Lung (tissue), 12 donors: Measurements from ENCODE around the gene POU6F2. TPM values are rescaled to one million over a fixed set of nuclear protein-coding genes. Genes with fewer than 3 reads are reported as not detected.

Experiments used
- ATAC-seq: fragments of 200-7000 bp; cut with Tn5 transposase; one replicate; pipeline ENCODE4 v1.9.1; 2020; ENCODE audit warnings: moderate number of reproducible peaks; ENCODE audit not compliant: insufficient read depth, low FRiP score
- DNase-seq, 3 donors: peaks; one replicate each; pipeline ENCODE4 v3.0.0-alpha.2; 2013 to 2017
- H3K27ac ChIP-seq, 2 donors: one replicate each; pipeline ENCODE4 v1.5.1; 2013; ENCODE audit warnings: mild to moderate bottlenecking in 2 of 2, moderate library complexity in 2 of 2, control low read depth in 1 of 2, inconsistent platforms in 1 of 2, low read depth in 1 of 2, low read length in 1 of 2
- H3K27me3 ChIP-seq, 3 donors: one replicate each; pipeline ENCODE4 v1.5.1; 2013; ENCODE audit warnings: low read length in 2 of 3; ENCODE audit not compliant: control insufficient read depth in 3 of 3, insufficient read depth in 3 of 3
- H3K36me3 ChIP-seq, 4 donors: one replicate each; pipeline ENCODE4 v1.5.1; 2013; ENCODE audit warnings: low read length in 4 of 4, mild to moderate bottlenecking in 1 of 4, moderate library complexity in 1 of 4; ENCODE audit not compliant: control insufficient read depth in 4 of 4, insufficient read depth in 4 of 4
- H3K4me1 ChIP-seq, 5 donors: one replicate each; pipeline ENCODE4 v1.5.1; 2013; ENCODE audit warnings: low read length in 5 of 5, mild to moderate bottlenecking in 2 of 5, moderate library complexity in 1 of 5; ENCODE audit not compliant: control insufficient read depth in 5 of 5, insufficient read depth in 5 of 5
- H3K4me3 ChIP-seq: one replicate; pipeline ENCODE4 v1.5.1; 2013; ENCODE audit warnings: mild to moderate bottlenecking, control low read depth, moderate library complexity
- H3K9ac ChIP-seq, 2 donors: one replicate each; pipeline ENCODE4 v1.5.1; 2013; ENCODE audit warnings: low read length in 2 of 2, control low read depth in 1 of 2; ENCODE audit not compliant: insufficient read depth in 1 of 2
- H3K9me3 ChIP-seq, 4 donors: one replicate each; pipeline ENCODE4 v1.5.1; 2013; ENCODE audit warnings: low read length in 3 of 4, mild to moderate bottlenecking in 1 of 4, moderate library complexity in 1 of 4; ENCODE audit not compliant: control insufficient read depth in 4 of 4, insufficient read depth in 3 of 4
- WGBS, 2 donors: extraction: QIAGEN DNeasy Blood & Tissue Kit; methylation state at CpG; one replicate each; pipeline ENCODE4 v1.1.7; 2013; 5-methylcytosine and 5-hydroxymethylcytosine counted together
- polyA plus RNA-seq, 2 donors: library from polyadenylated mRNA; stranded (reverse); fragments of 200-250 nt; gene quantifications; one replicate each; pipeline ENCODE4 v1.2.1, GENCODE V29; 2013
- total RNA-seq, 2 donors: library from RNA; depleted of rRNA in 1 of 2; stranded (reverse); fragments of >200 nt in 1 of 2; gene quantifications; one replicate each; pipeline ENCODE4 v1.2.1, GENCODE V29; 2014 to 2021
- TF ChIP-seq, protein P1 (sequence below): IDR thresholded peaks from 2 replicates; pipeline ENCODE4 v1.5.1; 2012; ENCODE audit warnings: mild to moderate bottlenecking; ENCODE audit errors: control extremely low read depth, extremely low read depth
- donor health status: control.
- donor health status: control.
- donor health status: Bipolar disorder and iron deficiency.
- donor health status: healthy.
- donor health status: DM: yes; HTN: yes; CAD: no.

POU6F2 gene
- total and polyA plus RNA-seq, 4 donors: 0.08 to 0.18 TPM; not detected in 2

DNA sequence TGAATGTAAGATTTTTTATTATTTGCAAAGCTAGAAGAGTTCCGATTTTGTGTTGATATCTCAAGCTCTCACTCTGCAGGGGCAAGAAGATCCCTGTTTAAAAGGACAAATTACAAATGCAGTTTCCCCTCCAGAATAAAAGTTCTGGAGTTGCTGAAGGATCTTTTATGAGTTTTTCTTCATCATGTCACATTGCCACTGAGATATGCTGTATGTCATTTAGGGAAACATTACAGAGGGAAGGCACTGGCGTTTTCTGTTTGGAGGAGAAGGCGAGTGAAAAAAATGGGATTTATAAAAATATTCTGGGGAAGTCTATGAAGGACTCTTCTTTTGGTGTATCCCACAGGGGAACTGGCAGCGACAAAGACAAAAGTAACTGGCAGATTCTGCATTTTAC, 57.4 kb downstream of the POU6F2 start:
- no peak overlapping the region for H3K27ac ChIP-seq
- H3K4me3 ChIP-seq: no peak overlapping the region
- H3K9me3 ChIP-seq: peaks cover 0 to 1% (median 0%) of the 10 kb centered on the region in 4 donors
- no peak for ATAC-seq
- 55 to 79% methylated on average over 4 of the region's 4 CpGs for WGBS, 2 donors
- H3K36me3 ChIP-seq: no peaks in the 10 kb centered on the region
- TF ChIP-seq, protein P1, sequence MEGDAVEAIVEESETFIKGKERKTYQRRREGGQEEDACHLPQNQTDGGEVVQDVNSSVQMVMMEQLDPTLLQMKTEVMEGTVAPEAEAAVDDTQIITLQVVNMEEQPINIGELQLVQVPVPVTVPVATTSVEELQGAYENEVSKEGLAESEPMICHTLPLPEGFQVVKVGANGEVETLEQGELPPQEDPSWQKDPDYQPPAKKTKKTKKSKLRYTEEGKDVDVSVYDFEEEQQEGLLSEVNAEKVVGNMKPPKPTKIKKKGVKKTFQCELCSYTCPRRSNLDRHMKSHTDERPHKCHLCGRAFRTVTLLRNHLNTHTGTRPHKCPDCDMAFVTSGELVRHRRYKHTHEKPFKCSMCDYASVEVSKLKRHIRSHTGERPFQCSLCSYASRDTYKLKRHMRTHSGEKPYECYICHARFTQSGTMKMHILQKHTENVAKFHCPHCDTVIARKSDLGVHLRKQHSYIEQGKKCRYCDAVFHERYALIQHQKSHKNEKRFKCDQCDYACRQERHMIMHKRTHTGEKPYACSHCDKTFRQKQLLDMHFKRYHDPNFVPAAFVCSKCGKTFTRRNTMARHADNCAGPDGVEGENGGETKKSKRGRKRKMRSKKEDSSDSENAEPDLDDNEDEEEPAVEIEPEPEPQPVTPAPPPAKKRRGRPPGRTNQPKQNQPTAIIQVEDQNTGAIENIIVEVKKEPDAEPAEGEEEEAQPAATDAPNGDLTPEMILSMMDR: no peak
- no peaks in the 10 kb centered on the region for H3K27me3 ChIP-seq
- peaks cover 0 to 5% (median 0%) of the 10 kb centered on the region in 5 donors for H3K4me1 ChIP-seq
- no peak for DNase-seq
- H3K9ac ChIP-seq: no peak overlapping the region

- DNase-seq: no peak
- TF ChIP-seq, protein P1: no peak
- WGBS, 2 donors: 74 to 77% methylated on average over 4 of the region's 4 CpGs
- Histone ChIP-seq H3K4me3 (no peak overlapping the region), H3K27me3 (no peaks in the 10 kb centered on the region), H3K9me3 (peaks cover 0 to 1% (median 0%) of the 10 kb centered on the region in 4 donors), H3K36me3 (no peaks in the 10 kb centered on the region), H3K9ac (no peak overlapping the region), H3K4me1 (peaks cover 0 to 5% (median 0%) of the 10 kb centered on the region in 5 donors), H3K27ac (no peak overlapping the region)
- no peak for ATAC-seq
Measured at GRCh38 chr7:39035903-39036302, 58.2 kb downstream of the POU6F2 start.

DNA sequence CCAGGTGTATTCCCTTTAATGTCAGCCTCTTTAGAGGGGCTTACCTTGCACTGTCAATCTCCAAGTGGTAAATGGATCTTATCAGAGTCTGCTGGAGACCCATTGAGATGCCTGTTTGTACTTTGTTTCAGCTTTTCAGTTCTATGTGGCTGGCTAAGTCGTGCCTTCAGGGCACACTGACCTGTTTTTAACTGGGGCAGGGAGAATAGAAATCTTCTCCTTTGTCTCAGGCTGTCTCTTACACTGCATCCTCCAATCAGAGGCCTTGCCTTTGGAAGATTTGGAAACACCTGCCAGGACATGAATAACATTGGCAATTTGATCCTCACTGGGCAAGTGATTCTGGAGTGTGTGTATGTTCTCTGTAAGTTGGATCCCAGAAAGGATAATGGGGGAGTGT, 65.0 kb downstream of the POU6F2 start:
- DNase-seq (no peak), ATAC-seq (no peak)
- Histone ChIP-seq H3K36me3 (no peaks in the 10 kb centered on the region), H3K9ac (no peak overlapping the region), H3K4me1 (no peaks in the 10 kb centered on the region), H3K27ac (no peak overlapping the region), H3K9me3 (no peaks in the 10 kb centered on the region), H3K27me3 (no peaks in the 10 kb centered on the region), H3K4me3 (no peak overlapping the region)
- 52 to 58% methylated on average over 1 of the region's 1 CpG for WGBS, 2 donors
- TF ChIP-seq, protein P1: no peak

GRCh38 chr7:39043531-39043930, 65.8 kb downstream of the POU6F2 start:
- H3K36me3 ChIP-seq: no peaks in the 10 kb centered on the region
- 90 to 92% methylated on average over 2 of the region's 2 CpGs for WGBS, 2 donors
- TF ChIP-seq, protein P1: no peak
- H3K4me1 ChIP-seq: no peaks in the 10 kb centered on the region
- H3K4me3 ChIP-seq: no peak overlapping the region
- DNase-seq (no peak), ATAC-seq (no peak)
- no peaks in the 10 kb centered on the region for H3K9me3 ChIP-seq
- no peak overlapping the region for H3K27ac ChIP-seq
- no peaks in the 10 kb centered on the region for H3K27me3 ChIP-seq
- no peak overlapping the region for H3K9ac ChIP-seq
